ENCODE data around the gene ZNF684.
"Not testable (repeated sequence)": the region's sequence is repeated elsewhere in the genome, so short reads cannot be mapped to it uniquely, and the experiment has no call there.

ZNF684 gene
- 1.3 to 5.0 (median 2.8) reads per million in 4 donors for total RNA-seq

DNA sequence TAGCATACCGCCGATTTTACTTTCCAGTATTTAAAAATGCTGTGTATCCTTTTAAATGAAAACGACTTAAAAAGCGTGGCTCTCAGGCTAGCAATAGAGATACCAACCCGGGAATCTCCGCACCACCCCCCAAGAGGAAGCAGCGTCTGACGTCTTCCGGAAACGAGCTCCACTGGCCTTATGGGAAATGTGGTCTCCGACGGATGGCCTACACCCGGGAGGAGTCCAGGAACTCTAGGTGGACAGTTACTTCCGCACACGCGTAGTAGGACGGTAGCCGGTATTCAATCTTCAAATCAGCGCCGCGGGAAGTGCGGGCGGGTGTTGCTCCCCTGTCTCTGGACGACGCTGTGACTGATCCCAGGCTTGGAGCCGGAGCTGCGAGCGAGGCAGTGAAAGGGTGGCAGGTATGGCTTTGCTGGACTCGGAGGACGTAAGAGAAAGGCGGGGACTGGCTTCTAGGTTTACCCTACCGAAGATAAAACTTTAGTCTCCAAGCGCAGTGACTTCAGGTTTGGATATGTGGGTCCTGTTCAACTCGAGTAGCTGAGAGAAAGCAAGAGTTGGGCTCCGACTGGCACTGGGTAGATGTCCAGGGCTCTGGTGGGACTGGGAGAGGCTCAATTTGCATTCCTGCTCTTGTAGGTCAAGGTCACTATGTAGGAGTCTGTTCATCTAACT lies at the start of gene ZNF684:
TSS of gene ZNF684 (plus strand) at position 257 of the 681 bp plus-strand sequence. CDS start 1,530 bp downstream, outside the sequence.
- DNase-seq = peak; percentile 68 to 92 (median 79)

DNA sequence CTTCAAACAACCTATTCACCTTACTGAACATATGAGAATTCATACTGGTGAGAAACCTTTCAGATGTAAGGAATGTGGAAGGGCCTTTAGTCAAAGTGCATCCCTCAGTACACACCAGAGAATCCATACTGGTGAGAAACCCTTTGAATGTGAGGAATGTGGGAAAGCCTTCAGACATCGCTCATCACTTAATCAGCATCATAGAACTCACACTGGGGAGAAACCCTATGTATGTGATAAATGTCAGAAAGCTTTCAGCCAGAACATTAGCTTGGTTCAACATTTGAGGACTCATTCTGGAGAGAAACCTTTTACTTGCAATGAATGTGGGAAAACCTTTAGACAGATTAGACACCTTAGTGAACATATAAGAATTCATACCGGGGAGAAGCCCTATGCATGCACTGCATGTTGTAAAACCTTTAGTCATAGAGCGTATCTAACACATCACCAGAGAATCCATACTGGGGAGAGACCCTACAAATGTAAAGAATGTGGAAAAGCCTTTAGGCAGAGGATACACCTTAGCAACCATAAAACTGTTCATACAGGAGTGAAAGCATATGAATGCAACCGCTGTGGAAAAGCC lies 36.0 kb upstream of the ZNF684 start:
- DNase-seq = no peak

DNA sequence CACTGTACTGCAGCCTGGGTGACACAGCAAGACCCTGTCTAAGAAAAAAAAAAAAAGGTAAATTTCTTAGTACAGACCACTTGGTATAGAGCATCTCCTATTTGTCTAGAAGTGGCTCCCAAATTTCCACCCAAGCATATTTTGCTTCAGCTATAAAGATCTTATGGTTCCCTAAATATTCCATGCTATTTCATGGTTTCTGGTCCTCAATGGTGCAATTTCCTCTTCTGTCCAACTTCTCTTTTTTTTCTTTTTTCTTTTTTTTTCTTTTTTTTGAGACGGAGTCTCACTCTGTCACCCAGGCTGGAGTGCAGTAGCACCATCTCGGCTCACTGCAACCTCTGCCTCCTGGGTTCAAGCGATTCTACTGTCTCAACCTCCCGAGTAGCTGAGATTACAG lies 28.8 kb upstream of the ZNF684 start:
- not testable (repeated sequence) for DNase-seq

DNA sequence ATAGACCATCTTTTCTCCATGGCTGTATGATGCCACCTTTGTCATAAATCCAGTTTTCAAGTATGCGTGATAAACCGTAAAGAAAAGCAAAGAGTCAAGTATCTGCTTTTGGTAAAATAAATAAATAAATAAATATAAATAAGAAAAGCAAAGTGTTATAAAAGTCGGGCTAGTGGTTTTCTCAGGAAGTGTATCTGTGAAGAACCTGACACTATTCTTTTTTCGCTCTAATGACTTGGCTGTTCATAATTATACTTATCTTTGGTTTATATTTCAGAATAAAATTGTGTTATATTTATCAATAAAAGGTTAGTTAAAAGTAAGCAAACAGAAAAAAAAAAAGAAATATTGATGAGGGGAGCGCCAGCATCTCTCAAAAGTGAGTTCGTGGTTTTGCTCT lies 23.5 kb upstream of the ZNF684 start:
- DNase-seq = no peak

DNA sequence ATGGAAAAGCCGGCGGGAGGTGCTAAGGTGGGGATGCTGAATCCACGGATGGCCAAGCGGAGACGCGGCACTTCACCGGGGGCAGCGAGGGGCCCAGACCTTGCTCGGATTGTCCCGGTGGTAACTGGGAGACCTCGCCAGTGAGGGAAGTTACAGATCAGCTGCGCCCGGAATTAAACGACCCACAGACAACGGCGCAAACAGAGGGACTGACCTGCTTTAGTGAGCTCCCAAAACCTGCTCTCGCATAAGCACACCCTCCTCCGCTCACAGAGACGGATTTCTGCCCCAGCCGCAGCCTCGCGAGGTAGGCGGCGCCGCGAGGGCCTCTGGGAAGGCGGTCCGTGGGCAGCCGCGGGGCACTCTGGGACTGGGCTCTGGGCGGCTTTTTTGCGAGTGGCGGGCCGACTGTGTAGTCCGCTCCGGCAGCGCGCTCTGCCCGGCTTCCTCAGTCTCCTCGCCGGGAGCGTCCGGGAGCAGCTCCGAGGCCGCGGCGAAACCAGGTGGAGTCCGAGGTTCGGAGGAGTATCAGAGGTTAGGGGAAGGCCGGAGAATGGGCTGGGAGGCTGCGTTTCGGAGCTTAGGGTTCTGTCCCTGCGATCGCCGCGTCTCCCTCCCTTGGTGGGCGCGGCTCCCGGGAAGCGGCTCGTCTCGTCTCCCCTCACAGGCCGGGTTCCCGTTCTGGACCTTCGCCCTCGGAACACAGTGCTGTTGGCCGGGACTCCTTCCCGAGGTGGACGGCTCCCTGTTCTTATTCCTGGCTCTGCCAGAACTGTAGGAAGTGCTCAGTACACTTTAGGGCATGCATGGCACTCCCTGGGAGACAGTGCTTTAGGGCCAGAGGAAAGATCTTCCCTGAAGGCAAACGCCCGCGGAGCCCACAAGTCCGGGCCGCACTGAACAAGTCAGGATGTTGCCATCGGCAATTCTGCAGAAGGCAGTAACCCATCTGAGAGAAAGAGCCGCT lies 22.8 kb upstream of the ZNF684 start, which contains the start of gene EXO5:
TSS of gene EXO5 (plus strand) at position 393 of the 967 bp plus-strand sequence. CDS start 5,778 bp downstream, outside the sequence.
- DNase-seq = peak; percentile 51 to 88 (median 69)

DNA sequence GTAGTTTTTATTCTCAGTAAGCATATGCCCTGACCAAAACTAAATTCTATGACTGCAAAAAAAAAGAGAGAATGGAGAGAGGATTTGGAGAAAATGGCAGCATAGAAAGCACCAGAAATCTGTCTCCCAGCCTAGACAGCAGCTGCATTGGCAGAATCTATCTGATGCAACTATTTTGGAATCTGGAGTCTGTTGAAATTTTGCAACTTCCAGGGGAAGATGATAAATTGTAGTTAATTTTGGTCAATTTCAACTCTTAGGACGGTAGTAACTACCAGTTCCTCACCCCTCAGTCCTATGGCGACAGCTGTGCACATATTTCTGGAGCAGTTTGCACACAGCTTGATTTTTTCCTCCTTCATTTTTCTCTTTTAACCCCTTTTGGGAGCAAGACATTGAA lies 11.9 kb upstream of the ZNF684 start:
- no peak for DNase-seq

DNA sequence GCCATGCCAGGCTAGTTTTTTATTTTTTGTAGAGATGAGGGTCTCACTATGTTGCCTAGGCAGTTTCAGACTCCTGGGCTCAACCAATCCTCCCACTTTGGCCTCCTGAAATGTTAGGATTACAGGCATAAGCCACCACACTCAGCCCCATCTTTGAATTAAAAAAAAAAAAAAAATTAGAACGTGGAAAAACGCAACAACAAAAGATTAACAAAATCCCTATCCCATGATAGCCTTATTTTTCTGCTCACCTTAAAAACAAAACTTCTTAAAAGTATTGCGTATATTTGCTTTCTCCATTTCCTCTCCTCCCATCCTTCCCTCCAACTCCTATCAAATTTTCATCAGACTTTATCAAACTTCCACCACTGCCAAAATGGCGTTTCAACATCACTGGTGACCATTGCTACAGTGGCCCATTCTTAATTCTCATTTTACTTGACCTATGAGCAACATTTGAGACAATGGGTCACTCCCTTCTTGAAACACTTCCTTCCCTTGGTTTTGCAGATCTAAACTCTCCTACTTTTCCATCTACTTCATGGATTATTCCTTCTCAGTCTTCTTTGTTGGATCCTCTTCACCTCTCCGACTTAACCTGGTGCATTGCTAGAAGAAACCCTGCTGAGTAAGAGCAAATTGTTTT lies 579 bp upstream of the ZNF684 start:
- DNase-seq = no peak

DNA sequence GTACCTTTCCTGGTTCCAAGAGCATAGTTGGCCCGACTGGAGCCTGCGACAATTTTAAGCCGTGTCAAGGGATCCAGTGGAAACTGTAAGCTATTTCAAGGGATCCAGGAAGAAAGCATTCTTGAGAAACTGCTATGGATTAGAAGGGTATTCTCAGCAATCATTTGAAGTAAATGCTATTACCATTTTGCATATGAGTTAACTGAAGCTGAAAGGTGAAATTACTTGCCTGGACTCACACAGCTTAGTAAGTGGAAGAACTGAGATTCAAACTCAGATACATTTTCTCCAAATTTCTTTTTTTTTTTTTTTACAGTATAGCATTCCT lies 589 bp downstream of the ZNF684 start:
- no peak for DNase-seq

DNA sequence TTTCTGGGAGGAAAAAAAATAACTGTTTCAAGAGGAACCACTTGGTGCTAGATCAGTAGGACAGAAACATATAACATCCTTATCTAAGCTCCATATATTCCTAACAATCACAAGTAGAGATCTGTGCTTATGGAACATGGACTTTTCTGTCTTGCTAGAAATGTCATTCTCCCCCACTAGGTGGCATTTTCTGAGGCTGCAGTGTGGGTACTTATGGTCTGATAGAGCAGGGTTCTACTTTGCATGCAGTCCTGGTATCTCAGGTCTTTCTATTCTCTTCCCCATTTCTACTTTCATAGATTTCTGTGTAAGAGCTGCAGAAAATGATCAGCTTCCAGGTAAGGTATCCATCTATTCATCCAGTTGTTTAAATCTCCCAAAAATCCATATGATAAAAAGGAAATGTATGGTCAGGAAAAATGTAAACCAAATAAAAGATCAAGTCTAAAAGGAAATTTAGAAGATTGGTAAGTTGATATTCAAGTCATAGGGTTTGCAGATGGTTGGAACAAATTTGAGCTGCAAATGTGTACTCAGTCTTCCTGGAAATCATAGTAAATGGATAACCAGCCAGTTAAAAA lies 1.5 kb downstream of the ZNF684 start:
- DNase-seq = peak in 1 of 5 donors; percentile 52

DNA sequence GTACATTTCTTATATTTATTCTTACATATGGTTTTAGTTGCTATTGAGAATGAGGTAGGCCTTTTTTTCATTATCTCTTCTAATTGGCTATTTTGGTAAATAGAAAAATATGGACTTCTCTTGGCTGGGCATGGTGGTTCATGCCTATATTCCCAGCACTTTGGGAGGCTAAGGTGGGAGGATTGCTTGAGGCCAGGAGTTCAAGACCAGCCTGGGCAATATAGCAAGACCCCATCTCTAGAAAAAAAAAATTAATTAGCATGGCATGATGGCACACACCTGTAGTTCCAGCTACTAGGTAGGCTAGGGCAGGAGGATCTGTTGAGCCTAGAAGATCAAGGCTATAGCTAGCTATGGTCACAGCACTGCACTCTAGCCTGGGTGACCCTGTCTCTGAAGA lies 3.2 kb downstream of the ZNF684 start:
- no peak for DNase-seq

DNA sequence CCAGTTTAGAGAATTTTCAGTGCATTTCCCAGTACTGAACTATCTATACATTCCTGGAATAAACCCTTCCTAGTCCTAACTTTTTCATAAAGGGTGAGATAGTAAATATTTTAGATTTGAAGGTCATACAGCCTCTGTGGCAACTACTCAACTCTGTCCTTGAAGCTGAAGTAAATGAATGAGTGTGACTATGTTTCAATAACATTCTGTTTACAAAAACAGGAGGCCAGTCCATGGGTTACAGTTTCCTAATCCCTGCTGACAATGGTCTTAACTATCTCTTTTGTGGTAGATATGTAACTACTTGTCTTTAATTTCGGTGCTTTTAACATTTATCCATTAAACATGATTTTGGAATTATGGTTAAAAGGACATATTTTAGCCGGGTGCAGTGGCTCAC lies 4.3 kb downstream of the ZNF684 start:
- no peak for DNase-seq

DNA sequence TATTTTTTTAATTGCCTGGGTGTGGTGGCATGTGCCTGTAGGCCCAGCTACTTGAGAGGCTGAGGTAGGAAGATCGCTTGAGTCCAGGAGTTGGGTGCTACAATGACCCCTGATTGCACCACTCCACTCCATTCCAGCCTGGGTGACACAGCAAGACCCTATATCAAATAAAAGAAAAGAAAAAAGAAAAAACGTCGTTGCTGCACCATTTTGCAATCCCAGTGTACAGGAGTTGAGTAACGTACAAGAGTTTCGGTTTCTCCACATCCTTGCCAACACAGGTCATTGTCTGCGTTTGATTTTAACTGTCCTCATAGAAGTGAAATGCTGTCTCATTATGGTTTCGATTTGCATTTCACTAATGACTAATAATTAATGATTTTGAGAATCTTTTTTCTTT lies 7.9 kb downstream of the ZNF684 start:
- no peak for DNase-seq

DNA sequence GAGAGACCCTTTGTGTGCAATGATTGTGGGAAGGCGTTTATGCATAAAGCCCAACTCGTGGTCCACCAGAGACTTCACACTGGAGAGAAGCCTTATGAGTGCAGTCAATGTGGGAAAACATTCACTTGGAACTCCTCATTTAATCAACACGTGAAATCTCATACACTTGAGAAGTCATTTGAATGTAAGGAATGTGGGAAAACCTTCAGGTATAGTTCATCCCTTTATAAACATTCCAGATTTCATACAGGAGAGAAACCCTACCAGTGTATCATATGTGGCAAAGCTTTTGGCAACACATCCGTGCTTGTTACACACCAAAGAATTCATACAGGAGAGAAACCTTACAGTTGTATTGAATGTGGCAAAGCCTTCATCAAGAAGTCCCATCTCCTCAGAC lies 15.5 kb downstream of the ZNF684 start:
- no peak for DNase-seq

DNA sequence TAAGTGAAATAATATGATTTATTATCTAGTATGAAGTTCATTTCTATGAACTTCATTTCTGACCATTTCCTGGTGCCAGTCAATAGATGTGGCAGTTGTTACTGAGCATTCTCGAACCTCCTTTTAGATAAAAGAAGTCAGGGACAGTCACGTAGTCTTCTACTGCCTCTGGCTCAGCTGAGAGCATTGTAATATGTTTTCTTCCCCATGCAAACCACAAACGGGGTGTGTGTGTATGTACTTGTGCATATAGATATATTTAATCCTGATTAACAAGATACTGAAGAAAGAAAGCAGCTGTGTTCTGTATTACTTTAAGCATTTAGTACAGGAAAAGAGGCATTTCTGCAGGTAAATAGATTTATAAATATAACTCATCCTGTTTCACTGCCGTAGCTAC lies 21.6 kb downstream of the ZNF684 start:
- no peak for DNase-seq

DNA sequence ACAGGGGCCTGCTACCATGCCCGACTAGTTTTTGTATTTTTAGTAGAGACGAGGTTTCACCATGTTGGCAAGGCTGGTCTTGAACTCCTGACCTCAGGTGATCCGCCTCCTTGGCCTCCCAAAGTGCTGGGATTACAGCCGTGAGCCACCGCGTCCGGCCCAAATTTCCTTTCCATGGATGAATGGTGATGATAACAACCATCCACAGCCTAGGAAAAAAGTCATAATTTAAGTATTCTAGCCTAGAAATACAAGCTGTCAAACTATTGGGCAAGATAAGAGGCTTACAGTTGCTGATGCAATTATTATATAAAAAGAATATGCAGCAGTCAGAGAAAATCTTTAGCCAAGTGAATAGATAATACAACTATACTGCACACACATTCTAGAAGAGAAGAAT lies 23.4 kb downstream of the ZNF684 start:
- DNase-seq = not testable (repeated sequence)

DNA sequence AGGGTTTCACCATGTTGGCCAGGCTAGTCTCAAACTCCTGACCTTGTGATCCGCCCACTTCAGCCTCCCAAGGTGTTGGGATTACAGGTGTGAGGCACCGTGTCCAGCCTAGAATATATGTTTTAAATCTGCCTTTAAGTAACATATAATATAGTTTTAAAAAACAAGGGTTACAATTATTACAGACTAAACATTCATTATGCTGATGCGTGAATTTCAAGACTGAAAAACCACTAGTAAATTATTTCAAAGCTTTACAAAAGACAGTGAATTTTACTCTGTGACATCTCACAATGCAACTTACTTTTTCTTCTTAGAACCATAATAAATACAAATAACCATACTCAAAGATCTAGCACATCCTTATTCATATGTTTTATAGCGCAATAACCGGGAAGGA lies 24.7 kb downstream of the ZNF684 start:
- DNase-seq = no peak

DNA sequence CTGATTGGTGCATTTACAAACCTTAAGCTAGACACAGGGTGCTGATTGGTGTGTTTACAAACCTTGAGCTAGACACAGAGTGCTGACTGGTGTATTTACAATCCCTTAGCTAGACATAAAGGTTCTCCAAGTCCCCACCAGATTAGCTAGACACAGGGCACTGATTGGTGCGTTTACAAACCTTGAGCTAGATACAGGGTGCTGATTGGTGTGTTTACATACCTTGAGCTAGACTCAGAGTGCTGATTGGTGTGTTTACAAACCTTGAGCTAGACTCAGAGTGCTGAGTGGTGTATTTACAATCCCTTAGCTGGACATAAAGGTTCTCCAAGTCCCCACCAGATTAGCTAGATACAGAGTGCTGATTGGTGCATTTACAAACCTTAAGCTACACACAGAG lies 26.8 kb downstream of the ZNF684 start:
- not testable (repeated sequence) for DNase-seq

DNA sequence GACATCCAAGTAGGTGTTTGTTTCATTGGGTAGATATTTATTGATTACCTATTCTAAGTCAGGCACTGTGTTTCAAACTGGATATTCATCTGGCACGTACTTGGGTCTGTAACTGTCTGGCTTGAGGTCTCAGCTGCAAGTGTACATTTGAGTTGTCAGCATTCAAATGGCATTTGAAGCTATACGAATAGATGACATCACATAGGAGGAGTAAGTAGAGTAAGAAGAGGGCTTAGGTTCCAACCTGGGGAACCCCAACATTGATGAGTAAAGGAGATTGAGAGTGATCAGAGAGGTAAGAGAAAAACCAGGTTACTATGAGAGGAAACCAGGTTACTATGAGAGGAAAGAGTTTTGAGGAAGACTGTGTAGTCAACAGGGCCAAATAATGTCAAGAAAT lies 30.7 kb downstream of the ZNF684 start:
- DNase-seq = no peak

DNA sequence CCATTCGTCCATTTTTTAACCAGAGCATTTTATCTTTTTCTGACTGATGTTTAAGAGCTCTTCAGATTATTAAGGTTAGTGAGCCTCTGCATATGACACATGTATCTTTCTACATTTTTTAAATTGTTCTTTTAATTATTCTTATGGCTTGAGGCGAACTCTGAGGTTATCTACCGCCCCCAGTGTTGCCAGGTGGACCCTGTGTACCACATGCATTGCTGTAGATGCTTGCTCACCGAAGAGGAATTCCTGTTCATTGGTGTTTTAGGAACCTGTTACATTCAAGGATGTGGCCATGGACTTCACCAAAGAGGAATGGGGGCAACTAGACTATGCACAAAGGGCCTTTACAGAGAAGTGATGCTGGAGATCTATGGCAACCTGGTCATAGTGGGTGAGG lies 31.8 kb downstream of the ZNF684 start:
- no peak for DNase-seq

DNA sequence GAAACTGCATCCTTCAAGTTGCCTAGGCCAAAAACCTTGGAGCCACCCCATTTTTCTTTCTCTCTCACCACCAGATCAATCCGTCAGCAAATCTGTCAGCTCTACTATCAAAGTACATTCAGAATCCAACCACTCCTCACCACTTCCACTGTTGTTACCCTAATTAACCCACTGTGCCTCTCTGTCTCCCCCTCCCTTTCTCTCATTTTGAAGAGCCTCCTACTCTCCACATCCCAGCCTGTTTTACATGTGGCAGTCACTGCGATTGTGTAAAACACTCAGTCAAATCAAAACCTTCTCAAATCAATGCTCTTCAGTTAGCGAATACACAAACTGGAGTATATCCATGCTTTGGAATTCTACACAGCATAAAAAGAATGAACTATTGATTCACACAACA lies 33.1 kb downstream of the ZNF684 start:
- no peak for DNase-seq

DNA sequence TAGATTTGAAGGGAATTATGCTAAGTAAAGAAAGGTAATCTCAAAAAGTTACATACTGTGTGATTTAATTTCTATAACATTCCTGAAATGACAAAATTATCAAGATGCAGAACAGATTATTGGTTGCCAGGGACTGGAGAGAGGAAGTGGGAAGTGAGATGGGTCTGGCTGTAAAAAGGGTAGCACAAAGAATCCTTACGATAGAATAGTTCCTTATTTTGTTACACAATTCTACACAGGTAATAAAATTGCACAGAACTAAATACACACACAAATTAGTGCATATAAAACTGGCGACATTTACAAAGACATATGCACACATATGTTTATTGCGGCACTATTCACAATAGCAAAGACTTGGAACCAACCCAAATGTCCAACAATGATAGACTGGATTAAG lies 33.5 kb downstream of the ZNF684 start:
- DNase-seq = no peak

DNA sequence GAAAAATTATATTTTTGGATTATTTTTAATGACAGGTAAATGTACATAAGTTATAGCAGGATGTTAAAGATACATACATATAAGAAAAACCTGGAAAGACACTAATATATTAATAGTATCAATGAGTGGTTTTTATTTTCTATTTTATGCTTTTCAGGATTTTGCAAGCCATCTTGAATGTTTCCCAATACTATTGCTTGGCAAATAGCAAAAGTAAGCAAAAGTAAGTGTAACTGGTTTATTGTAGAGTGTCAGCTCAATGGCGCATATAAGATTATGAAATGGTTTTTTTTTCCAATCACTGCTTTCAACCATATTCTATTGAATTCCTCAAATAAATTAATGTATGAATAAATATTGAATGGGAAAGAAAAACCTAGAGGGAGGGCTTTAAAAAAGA lies 36.4 kb downstream of the ZNF684 start:
- DNase-seq = no peak

DNA sequence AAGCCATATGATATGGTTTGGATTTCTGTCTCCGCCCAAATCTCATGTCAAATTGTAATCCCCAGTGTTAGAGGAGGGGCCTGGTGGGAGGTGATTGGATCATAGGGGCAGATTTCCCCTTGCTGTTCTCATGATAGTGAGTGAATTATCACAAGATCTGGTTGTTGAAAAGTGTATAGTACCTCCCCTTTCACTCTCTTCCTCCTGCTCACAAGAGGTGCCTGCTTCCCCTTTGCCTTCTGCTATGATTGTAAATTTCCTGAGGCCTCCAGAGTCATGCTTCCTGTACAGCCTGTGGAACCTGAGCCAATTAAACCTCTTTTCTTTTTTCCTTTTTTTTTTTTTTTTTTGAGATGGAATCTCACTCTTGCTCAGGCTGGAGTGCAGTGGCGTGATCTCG lies 43.4 kb downstream of the ZNF684 start:
- DNase-seq = not testable (repeated sequence)

All from T-helper 1 cell (primary cell).